NCI-H510A (cell line): ENCODE measurements around the gene TMEM123.
A peak's percentile ranks its signal among the peaks of the same experiment; 100 is the strongest.
"Not testable (repeated sequence)": the region's sequence is repeated elsewhere in the genome, so short reads cannot be mapped to it uniquely, and the experiment has no call there.

Source experiments
- DNase-seq: peaks from one replicate; lab custom pipeline; 2025; lab: John Stamatoyannopoulos, UW

TMEM123 gene

GRCh38 chr11:102391549-102392237, 60.9 kb downstream of the TMEM123 start:
- no peak for DNase-seq

- DNase-seq = peak; percentile 42
These were observed 61.7 kb downstream of the TMEM123 start for GRCh38 chr11:102390667-102391465.

- no peak for DNase-seq
These were observed 63.3 kb downstream of the TMEM123 start for GRCh38 chr11:102389253-102389652.

- no peak for DNase-seq
These were observed 65.4 kb downstream of the TMEM123 start for GRCh38 chr11:102387043-102387781.

GRCh38 chr11:102386136-102386734, 66.3 kb downstream of the TMEM123 start:
- no peak for DNase-seq

- no peak for DNase-seq
These were observed 67.2 kb downstream of the TMEM123 start for GRCh38 chr11:102385085-102386007.

- DNase-seq = no peak
These were observed 68.0 kb downstream of the TMEM123 start for GRCh38 chr11:102384419-102385079.

- no peak for DNase-seq
These were observed 68.7 kb downstream of the TMEM123 start for GRCh38 chr11:102383839-102384238.

- DNase-seq = no peak
These were observed 70.2 kb downstream of the TMEM123 start for GRCh38 chr11:102382384-102382783.

GRCh38 chr11:102378818-102379217, 73.7 kb downstream of the TMEM123 start:
- no peak for DNase-seq

GRCh38 chr11:102377891-102378290, 74.7 kb downstream of the TMEM123 start:
- DNase-seq = no peak

- DNase-seq = no peak
These were observed 76.7 kb downstream of the TMEM123 start for GRCh38 chr11:102375720-102376399.

- not testable (repeated sequence) for DNase-seq
These were observed 77.7 kb downstream of the TMEM123 start for GRCh38 chr11:102374633-102375424.

- no peak for DNase-seq
These were observed 84.1 kb downstream of the TMEM123 start for GRCh38 chr11:102368472-102368871.

GRCh38 chr11:102367364-102367763, 85.2 kb downstream of the TMEM123 start:
- no peak for DNase-seq

GRCh38 chr11:102364991-102365390, 87.6 kb downstream of the TMEM123 start:
- DNase-seq = no peak

- DNase-seq = no peak
These were observed 91.2 kb downstream of the TMEM123 start for GRCh38 chr11:102361086-102362031.

GRCh38 chr11:102360681-102361080, 91.9 kb downstream of the TMEM123 start:
- DNase-seq = no peak
